ENCODE data around the gene ST3GAL4.

Gene ST3GAL4

GRCh38 chr11:126339073-126339862 lies 16.2 kb upstream of the ST3GAL4 start:
- Histone ChIP-seq H3K9ac (no peak overlapping the region), H3K4me3 (no peak overlapping the region), H3K36me3 (peaks cover 31 to 60% (median 47%) of the 10 kb centered on the region in 11 experiments; a peak in 21 of 22 replicates), H3K27ac (no peak overlapping the region), H4K20me1 (peaks cover 0 to 71% (median 0%) of the 10 kb centered on the region in 11 experiments; a peak in 7 of 22 replicates), H3K9me3 (replicated peaks in 1 of 11) (no peaks in the 10 kb centered on the region), H3K4me2 (no peak overlapping the region), H3K27me3 (no peaks in the 10 kb centered on the region), H3K4me1 (peaks cover 46 to 71% (median 67%) of the 10 kb centered on the region in 10 experiments)
- TF ChIP-seq Cebpa-rat (IDR thresholded peaks at IDR 0.05) = no peak

DNA sequence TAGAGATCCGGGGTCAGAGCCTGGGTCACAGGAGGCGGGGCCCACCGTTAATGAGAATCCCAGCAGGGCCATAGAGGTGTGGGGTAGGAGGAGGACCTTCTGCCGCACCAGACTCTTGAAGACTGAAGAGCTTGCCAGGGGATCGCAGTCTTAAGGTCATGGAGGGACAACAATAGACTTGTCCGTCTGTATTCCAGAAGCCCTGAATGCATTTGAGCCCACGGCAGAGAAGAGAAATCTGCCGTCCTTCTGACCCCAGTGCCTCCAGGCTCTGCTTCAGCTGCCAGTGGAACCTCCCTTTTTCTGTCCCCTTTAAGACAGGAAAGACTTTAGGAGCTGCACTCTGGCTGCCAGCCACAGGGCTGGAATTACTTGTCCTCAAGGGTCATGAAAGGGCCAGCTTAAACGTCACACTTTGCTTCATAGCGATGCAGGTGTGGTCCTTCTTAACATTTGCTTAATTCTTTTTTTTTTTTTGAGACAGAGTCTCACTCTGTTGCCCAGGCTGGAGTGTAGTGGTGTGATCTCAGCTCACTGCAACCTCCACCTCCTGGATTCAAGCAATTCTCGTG lies 15.5 kb upstream of the ST3GAL4 start:
- Histone ChIP-seq H4K20me1 (peaks cover 0 to 74% (median under 1%) of the 10 kb centered on the region in 11 experiments; a peak in 8 of 22 replicates), H3K36me3 (peaks cover 36 to 67% (median 54%) of the 10 kb centered on the region in 11 experiments; a peak in 21 of 22 replicates), H3K9ac (no peak overlapping the region), H3K4me3 (no peak overlapping the region), H3K4me2 (no peak overlapping the region), H3K27ac (no peak overlapping the region), H3K9me3 (replicated peaks in 1 of 11) (no peaks in the 10 kb centered on the region), H3K4me1 (peaks cover 50 to 69% (median 64%) of the 10 kb centered on the region in 10 experiments), H3K27me3 (no peaks in the 10 kb centered on the region)
- TF ChIP-seq Cebpa-rat (IDR thresholded peaks at IDR 0.05) = no peak

- Histone ChIP-seq H3K4me1 (peaks cover 53 to 69% (median 64%) of the 10 kb centered on the region in 10 experiments), H3K4me3 (no peak overlapping the region), H3K27me3 (no peaks in the 10 kb centered on the region), H3K4me2 (peak overlapping the region; percentile 57 to 92 (median 77); a peak in 21 of 22 replicates), H3K9ac (no peak overlapping the region), H3K9me3 (replicated peaks in 1 of 11) (no peaks in the 10 kb centered on the region), H3K36me3 (peaks cover 41 to 76% (median 61%) of the 10 kb centered on the region in 11 experiments; a peak in 21 of 22 replicates), H4K20me1 (peaks cover 0 to 81% (median 9%) of the 10 kb centered on the region in 11 experiments; a peak in 12 of 22 replicates), H3K27ac (peak overlapping the region in 2 of 11 experiments; percentile 9 to 19; a peak in 2 of 22 replicates)
- TF ChIP-seq Cebpa-rat (IDR thresholded peaks at IDR 0.05) = no peak
Measured at GRCh38 chr11:126340960-126341606, 14.4 kb upstream of the ST3GAL4 start.

GRCh38 chr11:126341760-126342161 lies 13.7 kb upstream of the ST3GAL4 start:
- Histone ChIP-seq H4K20me1 (peaks cover 0 to 82% (median 16%) of the 10 kb centered on the region in 11 experiments; a peak in 15 of 22 replicates), H3K9me3 (replicated peaks in 1 of 11) (no peaks in the 10 kb centered on the region), H3K4me1 (peaks cover 53 to 69% (median 64%) of the 10 kb centered on the region in 10 experiments), H3K4me2 (peak overlapping the region; percentile 57 to 92 (median 77)), H3K27ac (peak overlapping the region in 5 of 11 experiments; percentile 2 to 50 (median 18); a peak in 6 of 22 replicates), H3K9ac (peak overlapping the region in 1 of 11 experiments; percentile 5; a peak in 2 of 22 replicates), H3K4me3 (0 out of 20 replicates have a peak overlapping the region, but pooled peaks of 1 of the 10 experiments have one; percentile 1), H3K27me3 (no peaks in the 10 kb centered on the region), H3K36me3 (peaks cover 41 to 76% (median 61%) of the 10 kb centered on the region in 11 experiments; a peak in 21 of 22 replicates)
- TF ChIP-seq Cebpa-rat (IDR thresholded peaks at IDR 0.05) = no peak

GRCh38 chr11:126343051-126343450 lies 12.4 kb upstream of the ST3GAL4 start:
- no peak for TF ChIP-seq Cebpa-rat (IDR thresholded peaks at IDR 0.05)
- Histone ChIP-seq H3K9me3 (replicated peaks in 1 of 11) (no peaks in the 10 kb centered on the region), H3K4me2 (peak overlapping the region in 1 of 11 experiments; percentile 92; a peak in 1 of 22 replicates), H3K27me3 (no peaks in the 10 kb centered on the region), H3K9ac (no peak overlapping the region), H4K20me1 (peaks cover 0 to 78% (median 26%) of the 10 kb centered on the region in 11 experiments; a peak in 17 of 22 replicates), H3K4me1 (peaks cover 53 to 69% (median 64%) of the 10 kb centered on the region in 10 experiments), H3K4me3 (no peak overlapping the region), H3K27ac (no peak overlapping the region), H3K36me3 (peaks cover 41 to 75% (median 62%) of the 10 kb centered on the region in 11 experiments; a peak in 21 of 22 replicates)

GRCh38 chr11:126344141-126345080 lies 11.1 kb upstream of the ST3GAL4 start:
- Histone ChIP-seq H3K4me2 (peak overlapping the region in 1 of 11 experiments; percentile 77; a peak in 1 of 22 replicates), H3K27me3 (no peaks in the 10 kb centered on the region), H3K27ac (0 out of 22 replicates have a peak overlapping the region, but pooled peaks of 1 of the 11 experiments have one; percentile 8), H3K9ac (no peak overlapping the region), H3K9me3 (replicated peaks in 1 of 11) (no peaks in the 10 kb centered on the region), H3K4me1 (peaks cover 61 to 77% (median 72%) of the 10 kb centered on the region in 10 experiments), H3K4me3 (no peak overlapping the region), H4K20me1 (peaks cover 0 to 78% (median 30%) of the 10 kb centered on the region in 11 experiments; a peak in 18 of 22 replicates), H3K36me3 (peaks cover 31 to 66% (median 50%) of the 10 kb centered on the region in 11 experiments; a peak in 21 of 22 replicates)
- TF ChIP-seq Cebpa-rat (IDR thresholded peaks at IDR 0.05) = no peak

DNA sequence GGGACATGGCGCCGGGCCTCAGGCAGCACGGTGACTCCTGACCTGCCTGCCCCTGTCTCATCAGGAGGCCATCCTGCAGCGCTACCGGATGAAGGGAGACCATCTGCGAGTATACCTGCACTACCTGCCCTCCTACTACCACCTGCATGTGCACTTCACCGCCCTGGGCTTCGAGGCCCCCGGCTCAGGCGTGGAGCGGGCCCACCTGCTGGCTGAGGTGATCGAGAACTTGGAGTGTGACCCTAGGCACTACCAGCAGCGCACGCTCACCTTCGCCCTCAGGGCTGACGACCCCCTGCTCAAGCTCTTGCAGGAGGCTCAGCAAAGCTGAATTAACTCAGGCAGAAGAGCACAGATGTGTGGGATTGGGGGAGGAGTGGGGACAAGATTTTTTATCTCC lies 10.2 kb upstream of the ST3GAL4 start:
- Histone ChIP-seq H3K27ac (peak overlapping the region in 6 of 11 experiments; percentile 45 to 71 (median 62); a peak in 6 of 22 replicates), H3K9ac (peak overlapping the region in 2 of 11 experiments; percentile 40 to 57; a peak in 1 of 22 replicates), H3K9me3 (replicated peaks in 1 of 11) (no peaks in the 10 kb centered on the region), H3K4me1 (peaks cover 61 to 80% (median 73%) of the 10 kb centered on the region in 10 experiments), H4K20me1 (peaks cover 0 to 72% (median 30%) of the 10 kb centered on the region in 11 experiments; a peak in 18 of 22 replicates), H3K4me3 (no peak overlapping the region), H3K27me3 (no peaks in the 10 kb centered on the region), H3K4me2 (peak overlapping the region; percentile 69 to 89 (median 77)), H3K36me3 (peaks cover 22 to 60% (median 43%) of the 10 kb centered on the region in 11 experiments; a peak in 21 of 22 replicates)
- TF ChIP-seq Cebpa-rat (IDR thresholded peaks at IDR 0.05) = no peak
